RWPE2 (cell line): ENCODE measurements around the gene RNF10.

Experiments
- ATAC-seq: fragments of 200-7000 bp; cut with Tn5 transposase; 3 replicates; pipeline ENCODE4 v1.9.1; 2021; ENCODE audit warnings: low read depth
- DNase-seq: peaks from one replicate; pipeline ENCODE4 v3.0.0-alpha.2; 2020; ENCODE audit warnings: low spot score
- H3K27ac ChIP-seq: fragments of 450-650 bp; 2 replicates; pipeline ENCODE4 v1.5.1; 2017; ENCODE audit warnings: mild to moderate bottlenecking; ENCODE audit not compliant: poor library complexity, severe bottlenecking
- H3K27me3 ChIP-seq: fragments of 250-450 bp; sonication (Bioruptor Pico); 2 replicates; pipeline ENCODE4 v1.5.1; 2021; ENCODE audit warnings: mild to moderate bottlenecking, moderate library complexity; ENCODE audit not compliant: insufficient read depth, poor library complexity, severe bottlenecking
- H3K36me3 ChIP-seq: fragments of 250-450 bp; sonication (Bioruptor Pico); 2 replicates; pipeline ENCODE4 v1.5.1; 2020; ENCODE audit warnings: low read depth, mild to moderate bottlenecking, moderate library complexity
- H3K4me1 ChIP-seq: fragments of 250-450 bp; sonication (Bioruptor Pico); 2 replicates; pipeline ENCODE4 v1.5.1; 2021; ENCODE audit warnings: mild to moderate bottlenecking, moderate library complexity; ENCODE audit not compliant: insufficient read depth, poor library complexity, severe bottlenecking
- H3K4me3 ChIP-seq: fragments of 250-450 bp; sonication (Bioruptor Pico); 2 replicates; pipeline ENCODE4 v1.5.1; 2021; ENCODE audit warnings: mild to moderate bottlenecking, moderate library complexity; ENCODE audit not compliant: severe bottlenecking
- H3K9me3 ChIP-seq: fragments of 250-450 bp; sonication (Bioruptor Pico); 2 replicates; pipeline ENCODE4 v1.5.1; 2021; ENCODE audit warnings: mild to moderate bottlenecking, moderate library complexity; ENCODE audit not compliant: severe bottlenecking
- TF ChIP-seq, protein P1 (sequence below): fragments of 450-650 bp; IDR thresholded peaks from one replicate; pipeline ENCODE4 v1.5.1; 2017; ENCODE audit warnings: mild to moderate bottlenecking, moderate library complexity; ENCODE audit not compliant: poor library complexity, severe bottlenecking

The RNF10 gene

DNA sequence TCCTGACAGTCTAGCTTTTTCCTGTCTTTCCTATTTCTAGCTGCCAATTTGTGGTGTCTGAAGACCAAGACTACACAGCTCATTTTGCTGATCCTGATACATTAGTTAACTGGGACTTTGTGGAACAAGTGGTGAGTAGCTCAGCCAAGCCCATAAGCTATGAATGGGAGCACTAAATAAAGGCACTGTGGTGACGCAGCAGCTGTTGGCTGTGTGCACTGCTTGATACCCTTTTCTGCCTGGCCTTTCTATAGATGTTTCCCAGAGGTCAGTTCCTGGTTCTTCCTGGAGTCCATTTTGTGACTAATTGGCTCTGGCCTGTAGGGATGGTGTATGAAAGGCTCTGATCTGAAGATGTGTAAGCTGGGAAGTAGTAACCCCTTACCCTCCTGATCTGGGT is 20.5 kb downstream of the RNF10 start:
- ATAC-seq (no peak), DNase-seq (no peak)
- no peaks in the 10 kb centered on the region for H3K27me3 ChIP-seq
- no peak overlapping the region for H3K27ac ChIP-seq
- H3K9me3 ChIP-seq: no peaks in the 10 kb centered on the region
- H3K4me1 ChIP-seq: peaks cover 10% of the 10 kb centered on the region
- H3K4me3 ChIP-seq: no peak overlapping the region
- TF ChIP-seq, protein P1, sequence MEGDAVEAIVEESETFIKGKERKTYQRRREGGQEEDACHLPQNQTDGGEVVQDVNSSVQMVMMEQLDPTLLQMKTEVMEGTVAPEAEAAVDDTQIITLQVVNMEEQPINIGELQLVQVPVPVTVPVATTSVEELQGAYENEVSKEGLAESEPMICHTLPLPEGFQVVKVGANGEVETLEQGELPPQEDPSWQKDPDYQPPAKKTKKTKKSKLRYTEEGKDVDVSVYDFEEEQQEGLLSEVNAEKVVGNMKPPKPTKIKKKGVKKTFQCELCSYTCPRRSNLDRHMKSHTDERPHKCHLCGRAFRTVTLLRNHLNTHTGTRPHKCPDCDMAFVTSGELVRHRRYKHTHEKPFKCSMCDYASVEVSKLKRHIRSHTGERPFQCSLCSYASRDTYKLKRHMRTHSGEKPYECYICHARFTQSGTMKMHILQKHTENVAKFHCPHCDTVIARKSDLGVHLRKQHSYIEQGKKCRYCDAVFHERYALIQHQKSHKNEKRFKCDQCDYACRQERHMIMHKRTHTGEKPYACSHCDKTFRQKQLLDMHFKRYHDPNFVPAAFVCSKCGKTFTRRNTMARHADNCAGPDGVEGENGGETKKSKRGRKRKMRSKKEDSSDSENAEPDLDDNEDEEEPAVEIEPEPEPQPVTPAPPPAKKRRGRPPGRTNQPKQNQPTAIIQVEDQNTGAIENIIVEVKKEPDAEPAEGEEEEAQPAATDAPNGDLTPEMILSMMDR: no peak
- H3K36me3 ChIP-seq: peaks cover 79% of the 10 kb centered on the region

- Histone ChIP-seq H3K4me3 (no peak overlapping the region), H3K27ac (no peak overlapping the region), H3K4me1 (no peaks in the 10 kb centered on the region), H3K27me3 (no peaks in the 10 kb centered on the region), H3K36me3 (peaks cover 84% of the 10 kb centered on the region), H3K9me3 (no peaks in the 10 kb centered on the region)
- ATAC-seq (0 out of 3 replicates have a peak, but pooled peaks have one; percentile 29), DNase-seq (no peak)
- TF ChIP-seq, protein P1: no peak
These were observed 23.4 kb downstream of the RNF10 start for GRCh38 chr12:120557589-120557988.

GRCh38 chr12:120562906-120563305 is 28.8 kb downstream of the RNF10 start:
- Histone ChIP-seq H3K36me3 (peaks cover 92% of the 10 kb centered on the region), H3K27me3 (no peaks in the 10 kb centered on the region), H3K4me3 (no peak overlapping the region), H3K4me1 (no peaks in the 10 kb centered on the region), H3K27ac (no peak overlapping the region), H3K9me3 (no peaks in the 10 kb centered on the region)
- DNase-seq (no peak), ATAC-seq (no peak)
- TF ChIP-seq, protein P1: no peak

- TF ChIP-seq, protein P1: no peak
These were observed 29.3 kb downstream of the RNF10 start for GRCh38 chr12:120563495-120563894.

DNA sequence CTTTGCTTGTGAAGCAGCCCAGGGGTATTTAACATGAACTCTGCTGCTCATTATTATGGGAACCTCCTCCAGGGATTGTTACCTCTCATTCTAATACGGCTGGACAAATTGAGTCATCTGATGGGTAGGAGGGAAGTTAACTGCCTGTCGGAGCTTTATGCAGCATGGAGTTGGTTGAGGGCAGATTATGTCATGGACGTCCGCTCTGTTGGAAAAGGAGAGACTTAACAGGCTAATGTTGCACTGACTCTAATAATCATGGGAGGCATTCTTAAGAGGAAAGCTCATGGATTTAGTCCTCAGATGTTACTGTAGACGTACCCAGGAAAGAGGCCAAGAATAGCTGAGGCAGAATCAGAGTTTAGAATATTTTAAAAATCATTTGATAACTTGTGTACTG is 37.1 kb downstream of the RNF10 start:
- Histone ChIP-seq H3K27me3 (no peaks in the 10 kb centered on the region), H3K27ac (no peak overlapping the region), H3K9me3 (no peaks in the 10 kb centered on the region), H3K4me3 (no peak overlapping the region), H3K36me3 (peaks cover 92% of the 10 kb centered on the region), H3K4me1 (no peaks in the 10 kb centered on the region)
- DNase-seq (no peak), ATAC-seq (no peak)
- TF ChIP-seq, protein P1: no peak

More at GRCh38 chr12:120563495-120563894, 29.3 kb downstream of the RNF10 start:
- Histone ChIP-seq H3K4me3 (no peak overlapping the region), H3K27ac (no peak overlapping the region), H3K9me3 (no peaks in the 10 kb centered on the region), H3K27me3 (no peaks in the 10 kb centered on the region), H3K36me3 (peaks cover 94% of the 10 kb centered on the region), H3K4me1 (no peaks in the 10 kb centered on the region)
- no peak for DNase-seq
- no peak for ATAC-seq
